ENCODE results near the gene TRIM46. TPM values are rescaled to one million over a fixed set of nuclear protein-coding genes. Genes with fewer than 3 reads are reported as not detected.

The TRIM46 gene
- total and polyA plus RNA-seq, 9 of the 15 experiments (the other 6 are each of a cell fraction or from before 2014, with no cell fraction given) = 0.05 to 0.60 (median 0.16) TPM; not detected in 3

- TF ChIP-seq NR0B1 (IDR thresholded peaks at IDR 0.05; ENCODE audit: partially characterized antibody) (no peak), ESRRA (IDR thresholded peaks at IDR 0.05; ENCODE audit: borderline replicate concordance, low read depth) (no peak), RERE (CRISPR knock-in tag; IDR thresholded peaks at IDR 0.05; ENCODE audit: borderline replicate concordance) (no peak), CBX3 (IDR thresholded peaks at IDR 0.05; ENCODE audit: borderline replicate concordance in 1 of 2, low read length in 2 of 2) (peak in 1 of 2 experiments; percentile 66; a peak in 2 of 3 replicates), HDAC1 (IDR thresholded peaks at IDR 0.05) (no peak; a peak in 1 of 4 replicates), STAT6 (CRISPR knock-in tag; IDR thresholded peaks at IDR 0.05) (no peak), TCF7L2 (IDR thresholded peaks at IDR 0.05; ENCODE audit: low read depth, low read length) (no peak), ZNF707 (CRISPR knock-in tag; conservative IDR thresholded peaks at IDR 0.05) (no peak), ZNF24 (IDR thresholded peaks at IDR 0.05) (no peak), ZNF143 (CRISPR knock-in tag; IDR thresholded peaks at IDR 0.05) (no peak), KHSRP (IDR thresholded peaks at IDR 0.05) (no peak), NCOA1 (IDR thresholded peaks at IDR 0.05; ENCODE audit: low read depth) (no peak), SRSF9 (IDR thresholded peaks at IDR 0.05; ENCODE audit: borderline replicate concordance, low read depth, low read length) (no peak), SREBF2 (CRISPR knock-in tag; IDR thresholded peaks at IDR 0.05) (no peak), CTCF (IDR thresholded peaks at IDR 0.05 in 2 of 3, conservative IDR thresholded peaks at IDR 0.05 in 1 of 3; ENCODE audit: insufficient read depth in 2 of 3, low read depth in 1 of 3, low read length in 3 of 3) (no peak), SAFB2 (IDR thresholded peaks at IDR 0.05; ENCODE audit: borderline replicate concordance, low read depth, low read length, severe bottlenecking) (no peak)
Measured at GRCh38 chr1:155218854-155219591, 45.4 kb downstream of the TRIM46 start (continued).
